Retinal pigment epithelial cell (primary cell): Measurements from ENCODE around the gene CALHM1.

Experiments used
- DNase-seq: peaks from one replicate; pipeline ENCODE4 v3.0.0-alpha.2; 2010; ENCODE audit warnings: low read depth
- H3K4me3 ChIP-seq: 2 replicates; pipeline ENCODE4 v1.5.1; 2011; ENCODE audit warnings: mild to moderate bottlenecking, low read length, control low read depth, moderate library complexity
- CTCF ChIP-seq: conservative IDR thresholded peaks from 2 replicates; pipeline ENCODE4 v1.5.1; 2011; ENCODE audit warnings: low read depth, low read length, control low read depth, inconsistent platforms

CALHM1 gene

GRCh38 chr10:103501186-103501585 lies 42.5 kb upstream of the CALHM1 start:
- TF ChIP-seq CTCF = no peak
- DNase-seq = no peak
- H3K4me3 ChIP-seq = no peak overlapping the region

GRCh38 chr10:103500481-103500880 lies 41.8 kb upstream of the CALHM1 start:
- DNase-seq = no peak
- no peak overlapping the region for H3K4me3 ChIP-seq
- TF ChIP-seq CTCF = no peak

GRCh38 chr10:103499881-103500280 lies 41.2 kb upstream of the CALHM1 start:
- peak; percentile 22 for DNase-seq
- TF ChIP-seq CTCF = no peak
- no peak overlapping the region for H3K4me3 ChIP-seq

- no peak for DNase-seq
- TF ChIP-seq CTCF = no peak
- H3K4me3 ChIP-seq = no peak overlapping the region
Measured at GRCh38 chr10:103498936-103499638, 40.4 kb upstream of the CALHM1 start.

GRCh38 chr10:103497161-103497915 lies 38.6 kb upstream of the CALHM1 start:
- DNase-seq = no peak
- no peak overlapping the region for H3K4me3 ChIP-seq
- no peak for TF ChIP-seq CTCF

- H3K4me3 ChIP-seq = no peak overlapping the region
- no peak for TF ChIP-seq CTCF
- no peak for DNase-seq
Measured at GRCh38 chr10:103495321-103495720, 36.6 kb upstream of the CALHM1 start.
